IMR-90 (cell line): ENCODE measurements around the gene TNFRSF1B. TPM values are rescaled to one million over a fixed set of nuclear protein-coding genes. Genes with fewer than 3 reads are reported as not detected.
A peak's percentile ranks its signal among the peaks of the same experiment; 100 is the strongest.

Experiments used
- ATAC-seq: fragments of 200-7000 bp; cut with Tn5 transposase; 2 replicates; pipeline ENCODE4 v1.9.1; 2020; ENCODE audit warnings: low read depth, mild to moderate bottlenecking, moderate library complexity
- BruUV-seq: library from RNA; stranded (reverse); fragments of 400-500 nt; replicated peaks from 2 replicates; lab custom pipeline; 2021; lab: Mats Ljungman, UMichigan
- CTCF ChIA-PET: fragments of 300-600 bp; formaldehyde crosslinking; extraction: SDS; loops from one replicate; lab custom pipeline; 2021; ENCODE audit warnings: antibody characterized with exemption; lab: Yijun Ruan, JAX
- POLR2A ChIA-PET: fragments of 300-600 bp; sonication (Branson Sonifier 250); formaldehyde crosslinking; loops from one replicate; lab custom pipeline; 2022; ENCODE audit warnings: antibody characterized with exemption; ENCODE audit not compliant: unreplicated experiment; lab: Charles Lee
- DNase-seq: peaks from one replicate; pipeline ENCODE4 v3.0.0; 2013
- H2AFZ ChIP-seq: replicated peaks from 2 replicates; pipeline ENCODE3; 2013; ENCODE audit warnings: low read length, mild to moderate bottlenecking; ENCODE audit not compliant: poor library complexity
- H2AK5ac ChIP-seq: 2 replicates; pipeline ENCODE4 v1.6.1; 2013; ENCODE audit warnings: low read depth, low read length, inconsistent platforms
- H2AK9ac ChIP-seq: replicated peaks from 2 replicates; pipeline ENCODE3; 2013; ENCODE audit warnings: mild to moderate bottlenecking, low read depth, low read length, moderate library complexity; ENCODE audit not compliant: poor library complexity
- H2BK120ac ChIP-seq: 2 replicates; pipeline ENCODE4 v1.6.1; 2013; ENCODE audit warnings: low read depth, low read length, inconsistent platforms
- H2BK15ac ChIP-seq: 3 replicates; pipeline ENCODE4 v1.6.1; 2013; ENCODE audit warnings: low read depth, low read length, inconsistent platforms
- H2BK20ac ChIP-seq: 2 replicates; pipeline ENCODE4 v1.6.1; 2013; ENCODE audit warnings: low read depth, mild to moderate bottlenecking, inconsistent platforms, low read length, moderate library complexity
- H2BK5ac ChIP-seq: 2 replicates; pipeline ENCODE4 v1.6.1; 2013; ENCODE audit warnings: mild to moderate bottlenecking, low read depth, low read length, inconsistent platforms; ENCODE audit not compliant: poor library complexity, severe bottlenecking
- H3K14ac ChIP-seq: replicated peaks from 2 replicates; pipeline ENCODE4 v1.6.1; 2013; ENCODE audit warnings: low read depth, low read length, inconsistent platforms
- H3K18ac ChIP-seq: 2 replicates; pipeline ENCODE4 v1.6.1; 2013; ENCODE audit warnings: low read depth, low read length, control low read depth
- H3K23ac ChIP-seq: 2 replicates; pipeline ENCODE4 v1.6.1; 2013; ENCODE audit warnings: low read depth, low read length, inconsistent platforms
- H3K27ac ChIP-seq: 2 replicates; pipeline ENCODE4 v1.5.1; 2013; ENCODE audit warnings: mild to moderate bottlenecking, control low read depth, low read length; ENCODE audit not compliant: insufficient read depth
- H3K27me3 ChIP-seq: 2 replicates; pipeline ENCODE4 v1.6.1; 2013; ENCODE audit warnings: low read length; ENCODE audit not compliant: control insufficient read depth, insufficient read depth
- H3K36me3 ChIP-seq: 2 replicates; pipeline ENCODE4 v1.6.1; 2013; ENCODE audit warnings: low read length, mixed read lengths; ENCODE audit not compliant: control insufficient read depth, insufficient read depth
- H3K4ac ChIP-seq: 2 replicates; pipeline ENCODE4 v1.6.1; 2013; ENCODE audit warnings: low read depth, low read length, inconsistent platforms
- H3K4me1 ChIP-seq: 2 replicates; pipeline ENCODE4 v1.6.1; 2013; ENCODE audit warnings: low read length, mixed read lengths; ENCODE audit not compliant: control insufficient read depth, insufficient read depth
- H3K4me2 ChIP-seq: 2 replicates; pipeline ENCODE4 v1.6.1; 2013; ENCODE audit warnings: low read depth, mild to moderate bottlenecking, control low read depth, low read length, moderate library complexity
- H3K4me3 ChIP-seq: 2 replicates; pipeline ENCODE4 v1.5.1; 2013; ENCODE audit warnings: low read depth, mild to moderate bottlenecking, control low read depth, low read length, moderate library complexity; ENCODE audit not compliant: insufficient read depth
- H3K56ac ChIP-seq: 2 replicates; pipeline ENCODE4 v1.6.1; 2013; ENCODE audit warnings: low read length, inconsistent platforms; ENCODE audit not compliant: insufficient read depth; ENCODE audit errors: extremely low read depth
- H3K79me1 ChIP-seq, 2 experiments: 2 replicates each; pipeline ENCODE4 v1.6.1; 2013; ENCODE audit warnings: low read length in 2 of 2, inconsistent platforms in 1 of 2, low read depth in 1 of 2
- H3K9ac ChIP-seq: 2 replicates; pipeline ENCODE4 v1.6.1; 2013; ENCODE audit warnings: low read depth, low read length, control low read depth
- H3K9me1 ChIP-seq: 2 replicates; pipeline ENCODE4 v1.6.1; 2013; ENCODE audit warnings: low read length, inconsistent platforms; ENCODE audit not compliant: insufficient read depth
- H3K9me3 ChIP-seq: 2 replicates; pipeline ENCODE4 v1.6.1; 2013; ENCODE audit warnings: low read length; ENCODE audit not compliant: control insufficient read depth, insufficient read depth
- H4K20me1 ChIP-seq: 2 replicates; pipeline ENCODE4 v1.6.1; 2013; ENCODE audit warnings: low read length, inconsistent platforms; ENCODE audit not compliant: insufficient read depth
- H4K5ac ChIP-seq: 2 replicates; pipeline ENCODE4 v1.6.1; 2013; ENCODE audit warnings: mild to moderate bottlenecking, low read depth, low read length, control low read depth
- H4K8ac ChIP-seq, 2 experiments: 2 replicates each; pipeline ENCODE4 v1.6.1; 2013; ENCODE audit warnings: low read depth in 2 of 2, low read length in 2 of 2, control low read depth in 1 of 2, inconsistent platforms in 1 of 2
- H4K91ac ChIP-seq: 2 replicates; pipeline ENCODE4 v1.6.1; 2013; ENCODE audit warnings: low read depth, low read length, inconsistent platforms; ENCODE audit not compliant: insufficient read depth
- CEBPB ChIP-seq: IDR thresholded peaks from 2 replicates; pipeline ENCODE4 v1.6.1; 2012; ENCODE audit warnings: low read depth, low read length, improper control_type of control experiment
- CHD1 ChIP-seq: IDR thresholded peaks from 2 replicates; pipeline ENCODE4 v1.6.1; 2012; ENCODE audit warnings: low read depth, low read length, improper control_type of control experiment
- ELK1 ChIP-seq: fragments of 150-350 bp; IDR thresholded peaks from 2 replicates; pipeline ENCODE4 v1.6.1; 2016; ENCODE audit warnings: low read depth, mild to moderate bottlenecking, low read length, moderate library complexity, borderline replicate concordance
- FOS ChIP-seq: fragments of 150-350 bp; IDR thresholded peaks from 2 replicates; pipeline ENCODE4 v1.6.1; 2016; ENCODE audit warnings: low read depth, low read length
- MAFK ChIP-seq: IDR thresholded peaks from 2 replicates; pipeline ENCODE4 v1.6.1; 2012; ENCODE audit warnings: low read depth, low read length, improper control_type of control experiment
- MAZ ChIP-seq: IDR thresholded peaks from 2 replicates; pipeline ENCODE4 v1.6.1; 2012; ENCODE audit warnings: low read depth, mild to moderate bottlenecking, low read length, improper control_type of control experiment, moderate library complexity, borderline replicate concordance
- MXI1 ChIP-seq: IDR thresholded peaks from 2 replicates; pipeline ENCODE4 v1.6.1; 2012; ENCODE audit warnings: low read depth, mild to moderate bottlenecking, low read length, moderate library complexity, borderline replicate concordance
- NFE2L2 ChIP-seq: fragments of 150-350 bp; IDR thresholded peaks from 2 replicates; pipeline ENCODE4 v1.6.1; 2016; ENCODE audit warnings: low read depth, mild to moderate bottlenecking, low read length
- POLR2A ChIP-seq: IDR thresholded peaks from 2 replicates; pipeline ENCODE4 v1.6.1; 2012; ENCODE audit warnings: mild to moderate bottlenecking, low read depth, low read length
- RAD21 ChIP-seq: IDR thresholded peaks from 2 replicates; pipeline ENCODE4 v1.6.1; 2012; ENCODE audit warnings: low read length, improper control_type of control experiment
- RCOR1 ChIP-seq: IDR thresholded peaks from 2 replicates; pipeline ENCODE4 v1.6.1; 2012; ENCODE audit warnings: mild to moderate bottlenecking, low read length, improper control_type of control experiment; ENCODE audit not compliant: insufficient replicate concordance
- RFX5 ChIP-seq: IDR thresholded peaks from 2 replicates; pipeline ENCODE4 v1.8.0; 2012; ENCODE audit warnings: low read depth, mild to moderate bottlenecking, low read length, moderate library complexity
- SMC3 ChIP-seq: fragments of 150-350 bp; IDR thresholded peaks from 2 replicates; pipeline ENCODE4 v1.6.1; 2016; ENCODE audit warnings: low read depth, mild to moderate bottlenecking, antibody characterized with exemption, low read length, moderate library complexity
- USF2 ChIP-seq: fragments of 150-350 bp; IDR thresholded peaks from 2 replicates; pipeline ENCODE4 v1.6.1; 2017; ENCODE audit warnings: mild to moderate bottlenecking, antibody characterized with exemption, low read length, low read depth
- WGBS, 2 experiments: methylation state at CpG; one replicate each; pipeline versions ENCODE4 v1.1.5 to v1.1.7; 2013; ENCODE audit warnings: missing lambda C conversion rate in 2 of 2; ENCODE audit not compliant: insufficient read length in 1 of 2; ENCODE audit errors: extremely low coverage in 2 of 2; 5-methylcytosine and 5-hydroxymethylcytosine counted together
- dilution Hi-C: fragments of 300-500 bp; cut with HindIII; formaldehyde crosslinking; loops from one replicate; pipeline ENCODE4 v1.14.3; 2018; ENCODE audit warnings: low sequenced_read_pairs; ENCODE audit not compliant: unreplicated experiment
- in situ Hi-C: fragments of 300-500 bp; cut with MboI; formaldehyde crosslinking; loops from 3 replicates; pipeline ENCODE4 v1.14.3; 2019; ENCODE audit warnings: low sequenced_read_pairs, inconsistent platforms, mixed read lengths
- intact Hi-C: fragments of 100-400 bp; cut with micrococcal nuclease; formaldehyde crosslinking; loops from 2 replicates; pipeline ENCODE4 v1.10.0; 2022
- polyA plus RNA-seq, 3 experiments: library from polyadenylated mRNA; depleted of rRNA; stranded (reverse); fragments of >200 nt; gene quantifications; 2 replicates each; pipeline ENCODE4 v1.2.3, GENCODE V29; 2012; ENCODE audit warnings: low replicate concordance in 1 of 3
- total RNA-seq: library from RNA; depleted of rRNA; stranded (reverse); fragments of >200 nt; gene quantifications from 2 replicates; pipeline ENCODE4 v1.2.3, GENCODE V29; 2012

The TNFRSF1B gene
- total and polyA plus RNA-seq, 2 of the 4 experiments (the other 2 are of a cell fraction), result 4.3 to 8.9 TPM

GRCh38 chr1:12142891-12143630 is 23.7 kb upstream of the TNFRSF1B start:
- H2BK20ac ChIP-seq, result peak overlapping the region; percentile 88
- H3K36me3 ChIP-seq, result no peaks in the 10 kb centered on the region
- BruUV-seq, result no TSS peak
- peaks cover 19% of the 10 kb centered on the region for H3K4me1 ChIP-seq
- in situ Hi-C loops, result no loop called here
- no peaks in the 10 kb centered on the region for H4K20me1 ChIP-seq
- 0 out of 2 replicates have a peak overlapping the region, but pooled peaks have one; percentile 5 for H3K9ac ChIP-seq
- peak overlapping the region; percentile 23; the same call in 1 of the 2 replicates for H3K56ac ChIP-seq
- no peak; the same call in 1 of the 2 replicates for ATAC-seq
- peak overlapping the region; percentile 82 for H3K14ac ChIP-seq
- H3K23ac ChIP-seq, result peak overlapping the region; percentile 69
- no peak overlapping the region for H3K4me2 ChIP-seq
- peak overlapping the region; percentile 96 for H2BK120ac ChIP-seq
- H3K18ac ChIP-seq, result peak overlapping the region; percentile 82
- peak overlapping the region; percentile 90 for H3K4ac ChIP-seq
- peak overlapping the region; percentile 77 to 99 for H4K8ac ChIP-seq
- CTCF ChIA-PET, result interaction anchor here (0.6 kb wide), 1 partner anchor 934 kb away, joined by 3 read pairs; no protein-coding TSS in a partner anchor
- 74% methylated on average over 6 of the region's 21 CpGs; no CpG with 5 or more reads in 1 of the 2 experiments for WGBS, 2 experiments
- peak overlapping the region; percentile 89 for H2BK5ac ChIP-seq
- no peaks in the 10 kb centered on the region for H3K9me3 ChIP-seq
- DNase-seq, result no peak
- peak overlapping the region; percentile 94 for H2AK5ac ChIP-seq
- H4K91ac ChIP-seq, result peak overlapping the region; percentile 96
- peak overlapping the region; percentile 93 for H2AFZ ChIP-seq
- intact Hi-C loops, result no loop called here
- H3K9me1 ChIP-seq, result peaks cover 11% of the 10 kb centered on the region
- TF ChIP-seq ELK1 (no peak), FOS (no peak), CHD1 (no peak), MAZ (no peak), CEBPB (no peak), RCOR1 (no peak), RFX5 (no peak), MXI1 (no peak), NFE2L2 (no peak), POLR2A (no peak), SMC3 (no peak), RAD21 (no peak), USF2 (no peak), MAFK (no peak)
- no peaks in the 10 kb centered on the region for H3K27me3 ChIP-seq
- H3K27ac ChIP-seq, result peak overlapping the region; percentile 89
- no peak overlapping the region for H3K4me3 ChIP-seq
- peak overlapping the region; percentile 93 for H4K5ac ChIP-seq
- H2BK15ac ChIP-seq, result peak overlapping the region; percentile 56; the same call in 2 of the 3 replicates
- no peaks in the 10 kb centered on the region for H3K79me1 ChIP-seq
- dilution Hi-C loops, result no loop called here
- H2AK9ac ChIP-seq, result peak overlapping the region; percentile 94
- POLR2A ChIA-PET, result no interaction called here
